ENCODE results near the gene STN1. TPM values are rescaled to one million over a fixed set of nuclear protein-coding genes. Genes with fewer than 3 reads are reported as not detected.

STN1 gene
- total and polyA plus RNA-seq, 10 of the 15 experiments (the other 5 are each of a cell fraction or from before 2014, with no cell fraction given): 22.2 to 31.8 (median 28.5) TPM

Other genes starting within 250 kb of the STN1 start
- 2.9 and 3.6 TPM in 2 replicates for gene SH3PXD2A, start 62.6 kb downstream of the STN1 start, total RNA-seq (2014; rRNA removed)
- gene SH3PXD2A, start 62.6 kb downstream of the STN1 start, total RNA-seq (2014; rRNA removed; fragmentation: Illumina TruSeq; extraction: Trizol): 4.5 and 4.7 TPM in 2 replicates
- gene SH3PXD2A, start 62.6 kb downstream of the STN1 start, total RNA-seq (2021): 12.0 and 14.0 TPM in 2 replicates
- 3.9 and 5.1 TPM in 2 replicates for gene SH3PXD2A, start 62.6 kb downstream of the STN1 start, polyA plus RNA-seq (2011; rRNA removed)
- 6.3 and 7.1 TPM in 2 replicates for gene SH3PXD2A, start 62.6 kb downstream of the STN1 start, polyA plus RNA-seq (2014; fragmentation: Illumina TruSeq; extraction: Trizol)
- gene SH3PXD2A, start 62.6 kb downstream of the STN1 start, polyA plus RNA-seq (2014; fragmentation: Nextera tagmentation; extraction: Ambion mirVana): under 1 TPM; 0.63 to 0.75 TPM
- gene SH3PXD2A, start 62.6 kb downstream of the STN1 start, polyA plus RNA-seq (2014; rRNA removed): 6.4 and 7.3 TPM in 2 replicates
- 1 to 10 TPM; 3.7 to 4.1 TPM for gene SH3PXD2A, start 62.6 kb downstream of the STN1 start, polyA plus RNA-seq (2016; fragmentation: Nextera tagmentation; extraction: Ambion mirVana)
- 15.1 and 16.8 TPM in 2 replicates for gene SLK, start 49.0 kb upstream of the STN1 start, total RNA-seq (2014; rRNA removed)
- gene SLK, start 49.0 kb upstream of the STN1 start, total RNA-seq (2014; rRNA removed; fragmentation: Illumina TruSeq; extraction: Trizol): 24.2 and 27.0 TPM in 2 replicates
- gene SLK, start 49.0 kb upstream of the STN1 start, total RNA-seq (2021): 15.0 and 17.5 TPM in 2 replicates
- gene SLK, start 49.0 kb upstream of the STN1 start, polyA plus RNA-seq (2011; rRNA removed): 12.8 and 21.1 TPM in 2 replicates
- gene SLK, start 49.0 kb upstream of the STN1 start, polyA plus RNA-seq (2014; fragmentation: Illumina TruSeq; extraction: Trizol): 16.8 and 20.8 TPM in 2 replicates
- 1 to 10 TPM; 6.0 to 6.4 TPM for gene SLK, start 49.0 kb upstream of the STN1 start, polyA plus RNA-seq (2014; fragmentation: Nextera tagmentation; extraction: Ambion mirVana)
- gene SLK, start 49.0 kb upstream of the STN1 start, polyA plus RNA-seq (2014; rRNA removed): 7.4 and 9.3 TPM in 2 replicates
- gene SLK, start 49.0 kb upstream of the STN1 start, polyA plus RNA-seq (2016; fragmentation: Nextera tagmentation; extraction: Ambion mirVana): 1 to 10 TPM; 2.5 to 3.4 TPM
- gene COL17A1, start 167.7 kb upstream of the STN1 start, total RNA-seq (2014; rRNA removed): not detected in 2 replicates
- not detected in 2 replicates for gene COL17A1, start 167.7 kb upstream of the STN1 start, total RNA-seq (2014; rRNA removed; fragmentation: Illumina TruSeq; extraction: Trizol)
- gene COL17A1, start 167.7 kb upstream of the STN1 start, total RNA-seq (2021): 0.05 TPM in 1 of 2 replicates, not detected in the other
- gene COL17A1, start 167.7 kb upstream of the STN1 start, polyA plus RNA-seq (2011; rRNA removed): 0.22 TPM in 1 of 2 replicates, not detected in the other
- not detected in 2 replicates for gene COL17A1, start 167.7 kb upstream of the STN1 start, polyA plus RNA-seq (2014; fragmentation: Illumina TruSeq; extraction: Trizol)
- gene COL17A1, start 167.7 kb upstream of the STN1 start, polyA plus RNA-seq (2014; fragmentation: Nextera tagmentation; extraction: Ambion mirVana): not detected
- not detected in 2 replicates for gene COL17A1, start 167.7 kb upstream of the STN1 start, polyA plus RNA-seq (2014; rRNA removed)
- gene COL17A1, start 167.7 kb upstream of the STN1 start, polyA plus RNA-seq (2016; fragmentation: Nextera tagmentation; extraction: Ambion mirVana): under 1 TPM in 1 of 2 experiments, not detected in 1; 0.08 TPM
- 7.9 and 13.7 TPM in 2 replicates for gene SFR1, start 204.0 kb upstream of the STN1 start, total RNA-seq (2014; rRNA removed)
- 14.6 and 15.0 TPM in 2 replicates for gene SFR1, start 204.0 kb upstream of the STN1 start, total RNA-seq (2014; rRNA removed; fragmentation: Illumina TruSeq; extraction: Trizol)
- 9.0 and 10.0 TPM in 2 replicates for gene SFR1, start 204.0 kb upstream of the STN1 start, total RNA-seq (2021)
- gene SFR1, start 204.0 kb upstream of the STN1 start, polyA plus RNA-seq (2011; rRNA removed): 6.9 and 14.0 TPM in 2 replicates
- gene SFR1, start 204.0 kb upstream of the STN1 start, polyA plus RNA-seq (2014; fragmentation: Illumina TruSeq; extraction: Trizol): 14.9 and 18.5 TPM in 2 replicates
- 10 to 100 TPM; 25.4 to 31.5 TPM for gene SFR1, start 204.0 kb upstream of the STN1 start, polyA plus RNA-seq (2014; fragmentation: Nextera tagmentation; extraction: Ambion mirVana)
- gene SFR1, start 204.0 kb upstream of the STN1 start, polyA plus RNA-seq (2014; rRNA removed): 8.1 and 9.6 TPM in 2 replicates
- gene SFR1, start 204.0 kb upstream of the STN1 start, polyA plus RNA-seq (2016; fragmentation: Nextera tagmentation; extraction: Ambion mirVana): 10 to 100 TPM; 20.6 to 21.2 TPM

All from GM12878 (cell line).